Measurements from ENCODE around the gene NAALADL2.

Gene NAALADL2

DNA sequence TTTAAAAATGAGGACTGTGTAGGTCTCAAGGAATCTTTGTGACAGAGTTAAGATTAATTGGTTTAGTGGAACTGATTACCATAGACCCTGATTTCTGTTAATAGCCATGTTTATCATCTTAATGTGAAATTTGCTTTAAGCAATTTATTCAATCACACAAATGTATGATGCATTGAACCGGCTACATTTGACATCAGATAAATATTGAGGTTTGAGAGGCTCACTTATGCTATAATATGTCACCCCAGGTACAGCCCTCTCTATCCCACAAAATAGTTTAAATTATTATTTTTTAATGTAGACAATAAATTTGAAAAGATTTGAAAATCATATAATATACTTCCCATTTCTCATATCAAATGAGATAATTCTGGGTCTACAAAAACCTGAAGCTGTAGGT, 413.3 kb downstream of the NAALADL2 start:
- no peak for DNase-seq

DNA sequence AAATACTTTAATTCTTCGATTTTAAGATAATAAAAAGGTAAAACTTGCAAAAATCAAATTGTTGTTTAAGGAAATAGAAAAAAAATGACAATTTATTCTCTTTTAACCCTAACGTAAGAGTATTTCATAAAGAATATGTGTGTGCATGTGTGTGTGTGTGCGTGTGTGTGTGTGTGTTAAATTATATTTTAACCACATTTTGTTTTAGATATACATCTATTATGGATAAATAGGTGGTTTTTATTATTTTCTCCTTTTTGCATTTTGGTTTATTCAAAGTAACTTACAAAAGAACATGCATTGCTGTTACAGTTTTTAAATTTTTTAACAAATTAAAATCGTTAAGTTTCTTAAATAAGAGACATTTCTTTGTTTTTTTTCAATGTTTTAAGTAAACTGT, 414.4 kb downstream of the NAALADL2 start:
- no peak for DNase-seq

DNA sequence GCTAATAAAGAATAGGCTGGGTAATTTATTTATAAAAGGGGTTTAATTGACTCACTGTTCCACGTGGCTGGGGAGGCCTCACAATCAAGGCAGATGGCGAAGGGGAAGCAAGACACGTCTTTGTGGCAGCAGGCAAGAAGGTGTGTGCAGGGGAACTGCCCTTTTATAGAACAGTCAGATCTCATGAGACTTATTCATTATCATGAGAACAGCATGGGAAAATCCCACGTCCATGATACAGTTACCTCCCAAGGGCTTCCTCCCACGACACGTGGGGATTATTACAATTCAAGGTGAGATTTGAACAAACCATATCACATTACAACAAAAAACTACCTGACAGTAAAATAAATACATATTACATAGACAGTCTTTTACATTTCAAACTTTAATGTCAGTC, 414.9 kb downstream of the NAALADL2 start:
- DNase-seq = no peak

DNA sequence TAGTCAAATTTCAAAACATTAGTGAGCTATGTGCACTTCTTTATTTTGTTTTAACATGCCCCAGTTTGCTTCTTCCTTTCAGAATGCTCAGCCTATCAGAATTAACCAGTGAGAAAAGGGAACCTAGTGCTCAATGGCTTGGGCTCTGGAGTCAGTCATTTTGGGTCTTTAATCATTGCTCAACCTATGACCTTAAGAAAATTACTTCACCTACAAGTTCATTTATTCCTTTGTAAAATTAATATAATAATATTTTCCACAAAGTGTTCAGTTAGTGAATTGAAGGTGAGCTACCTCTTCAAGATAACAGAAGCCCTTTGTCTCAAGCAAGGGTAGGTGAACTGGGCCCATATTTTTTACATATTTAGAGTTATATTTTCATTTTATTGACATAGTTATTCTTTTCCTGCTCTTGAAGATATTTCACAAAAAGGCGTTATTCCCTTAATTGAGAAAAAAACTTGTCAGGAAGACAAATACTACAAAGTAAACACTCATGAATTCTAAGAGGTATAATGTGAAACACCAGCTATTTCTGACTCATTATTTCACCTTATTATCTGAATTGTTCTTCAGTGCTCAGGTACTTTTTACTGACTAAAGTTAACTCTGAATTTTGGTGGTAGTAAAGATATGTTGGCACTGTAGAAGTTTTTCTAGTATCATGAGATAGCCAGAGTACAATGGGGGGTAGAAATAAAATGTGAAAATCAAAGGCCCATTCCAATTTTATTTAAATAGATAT, 415.5 kb downstream of the NAALADL2 start:
- DNase-seq = no peak

DNA sequence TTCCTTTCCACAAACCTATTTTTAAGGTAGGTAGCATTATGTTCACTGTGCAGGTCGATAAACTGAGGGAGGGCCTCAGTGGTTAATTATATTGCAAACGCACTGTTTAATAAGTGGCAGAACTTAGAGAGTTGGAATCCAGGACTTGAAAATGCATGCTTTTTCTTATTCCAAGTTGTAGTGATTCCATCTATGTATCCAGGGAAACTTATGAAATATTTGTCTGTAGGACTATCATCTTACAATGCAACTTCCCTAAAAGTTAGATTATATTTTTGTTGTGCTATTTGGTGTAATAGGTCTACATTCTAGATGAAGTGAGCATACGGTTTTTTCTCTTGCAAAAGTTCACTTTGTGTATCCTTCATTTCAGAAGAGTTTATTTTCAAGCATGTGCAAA, 419.5 kb downstream of the NAALADL2 start:
- no peak for DNase-seq

DNA sequence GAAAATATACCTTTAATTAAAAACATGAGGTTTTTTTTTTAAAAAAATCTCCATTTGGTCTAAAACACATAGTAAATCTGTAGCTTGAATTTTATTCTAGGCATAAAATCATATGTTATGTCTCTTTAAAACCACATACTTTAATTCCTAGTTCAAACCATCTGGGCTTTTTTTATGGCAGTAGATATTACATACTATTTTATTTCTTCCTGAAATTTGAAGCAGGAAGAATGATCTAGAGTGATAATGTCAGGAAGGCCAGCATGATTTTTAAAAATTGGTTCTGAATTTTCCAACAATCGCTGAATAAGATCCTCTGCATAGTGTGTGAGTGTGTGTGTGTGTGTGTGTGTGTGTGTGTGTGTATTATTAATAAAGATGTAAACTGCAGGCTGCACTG, 420.3 kb downstream of the NAALADL2 start:
- DNase-seq = no peak

DNA sequence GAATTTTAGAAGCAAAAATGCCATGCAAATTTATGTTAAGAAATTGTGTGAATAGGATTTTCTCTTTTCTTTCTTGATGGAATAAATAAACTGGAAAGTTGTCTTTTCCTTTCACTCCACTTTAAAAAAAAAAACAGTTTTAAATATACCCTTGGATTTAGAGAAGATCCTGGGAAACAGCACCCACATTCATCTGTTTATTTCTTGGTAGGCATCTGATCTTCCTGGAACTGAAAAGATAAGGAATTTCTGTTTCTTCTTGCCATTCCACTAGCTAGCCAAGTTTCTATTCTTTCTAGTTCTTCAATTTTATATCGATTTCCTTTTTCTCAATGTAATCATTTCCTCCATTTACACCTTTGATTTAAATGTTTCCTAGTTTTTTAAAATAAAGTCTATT, 420.8 kb downstream of the NAALADL2 start:
- DNase-seq = no peak

DNA sequence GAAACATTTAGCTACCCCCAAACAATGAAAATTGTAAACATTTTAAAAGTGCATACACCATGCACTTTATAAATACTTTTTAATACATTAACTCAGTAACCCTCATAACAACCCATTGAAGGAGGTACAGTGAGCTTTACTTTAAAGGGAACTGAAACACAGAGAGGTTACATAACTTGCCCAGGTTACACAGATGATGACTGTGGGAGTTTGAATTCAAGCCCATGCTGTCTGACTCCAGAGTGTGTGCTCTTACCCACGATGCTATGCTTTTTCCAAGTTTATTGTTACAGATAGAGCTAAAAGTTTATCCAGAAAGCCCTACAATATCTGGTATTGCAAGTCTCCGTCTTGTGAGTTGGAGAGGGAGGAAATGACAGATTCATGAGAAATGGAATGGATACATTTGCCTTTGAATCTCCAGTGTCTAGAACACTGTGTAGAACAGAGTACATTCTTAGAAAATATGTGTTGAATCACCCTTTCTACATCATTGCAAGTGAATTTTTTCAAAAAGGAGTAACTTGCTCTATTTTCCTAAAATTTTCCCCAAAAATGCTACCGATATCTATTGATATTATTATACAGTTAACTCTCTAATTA, 428.3 kb downstream of the NAALADL2 start:
- no peak for DNase-seq

DNA sequence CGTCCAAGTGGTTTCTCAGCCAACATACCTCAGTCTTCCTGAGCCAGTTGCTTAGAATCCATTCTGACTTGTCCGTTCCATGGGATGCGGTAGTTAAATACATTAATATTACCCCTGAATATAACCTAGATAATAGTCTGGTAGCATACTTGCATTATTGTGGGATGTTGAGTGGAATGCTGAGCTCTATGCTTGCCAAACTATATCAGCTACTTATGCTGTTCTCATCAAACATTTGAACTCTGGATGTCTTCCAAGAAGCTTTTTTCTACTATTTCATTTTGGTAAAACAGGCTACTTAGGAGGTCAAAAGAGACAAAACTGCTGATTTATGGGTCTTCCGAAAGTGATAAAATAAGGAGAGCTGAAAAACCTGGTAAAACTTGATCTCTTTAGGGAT, 429.5 kb downstream of the NAALADL2 start:
- DNase-seq = no peak

DNA sequence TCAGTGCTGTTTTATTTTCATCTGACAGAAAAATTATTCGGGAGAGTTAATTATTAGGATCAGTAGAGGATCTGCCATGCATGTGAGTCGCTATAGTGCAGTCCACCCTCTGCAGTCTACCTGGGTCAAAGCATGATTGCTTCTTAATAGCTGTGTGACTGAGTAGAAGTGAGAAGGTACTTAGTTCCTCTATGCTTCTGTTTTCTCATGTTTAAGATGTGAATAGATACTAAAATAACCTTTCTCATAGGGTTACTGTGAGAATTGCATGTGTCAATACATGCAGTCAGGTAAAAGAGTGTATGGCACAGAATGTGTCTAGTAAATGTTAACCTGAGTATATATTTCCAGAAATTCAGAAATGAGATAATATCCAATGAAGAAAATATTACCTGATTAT, 435.7 kb downstream of the NAALADL2 start:
- no peak for DNase-seq

DNA sequence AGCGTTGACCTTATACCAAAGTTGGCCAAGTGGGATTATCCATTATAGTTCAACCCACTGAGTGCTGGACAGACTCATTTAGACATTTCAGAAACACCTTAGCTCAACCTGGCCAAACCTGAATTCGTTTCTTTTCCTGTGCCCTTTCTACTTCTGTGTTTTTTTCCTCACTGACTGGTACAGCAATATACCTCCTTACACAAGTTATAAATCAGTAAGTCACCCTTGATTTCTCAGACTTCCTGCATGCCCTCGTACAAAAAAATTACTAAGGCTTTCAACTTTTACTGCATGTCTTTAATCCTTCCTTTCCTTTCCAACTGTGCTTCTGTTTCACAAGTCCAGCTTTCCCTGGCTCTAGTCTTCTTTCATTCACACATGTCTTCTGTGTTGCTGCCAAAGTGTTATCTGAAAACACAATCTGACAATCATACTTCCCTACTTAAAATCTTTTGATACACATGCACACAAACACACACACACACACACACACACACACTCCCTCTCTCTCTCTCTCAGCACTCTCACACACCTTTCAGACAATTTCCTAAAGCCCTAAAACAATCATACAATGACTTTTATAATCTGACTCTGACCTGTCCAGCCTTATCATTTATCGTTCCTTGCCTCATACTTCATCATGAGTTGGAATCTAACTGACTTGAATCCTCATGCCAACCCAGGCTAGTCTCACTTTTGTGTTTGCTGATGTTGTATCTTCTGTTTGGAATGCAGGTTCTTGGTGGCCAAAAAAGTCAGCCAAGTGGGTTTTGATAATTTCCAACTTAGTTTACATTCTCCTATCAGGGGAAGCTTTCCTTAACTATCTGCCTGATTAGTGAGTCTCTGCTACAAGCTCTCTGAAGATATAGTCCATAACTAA, 436.4 kb downstream of the NAALADL2 start:
- no peak for DNase-seq

DNA sequence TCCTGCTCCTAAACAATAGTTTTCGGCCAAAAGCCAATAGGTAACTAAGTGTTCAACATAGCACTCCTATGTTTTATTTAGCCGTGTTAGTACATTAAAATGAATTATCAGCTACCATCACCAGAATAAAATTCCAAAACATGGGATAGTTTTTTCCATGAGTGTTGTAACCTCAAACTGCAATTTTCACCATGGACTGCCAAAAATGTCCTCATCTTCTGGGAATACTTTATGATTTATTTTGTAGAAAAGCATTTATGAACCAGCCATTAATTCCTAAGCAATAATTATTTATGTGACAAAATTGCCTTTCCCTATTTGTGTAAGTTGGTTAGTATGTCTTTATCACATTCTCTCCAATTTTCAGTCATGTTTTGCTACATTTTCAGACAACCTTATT, 438.1 kb downstream of the NAALADL2 start:
- no peak for DNase-seq

DNA sequence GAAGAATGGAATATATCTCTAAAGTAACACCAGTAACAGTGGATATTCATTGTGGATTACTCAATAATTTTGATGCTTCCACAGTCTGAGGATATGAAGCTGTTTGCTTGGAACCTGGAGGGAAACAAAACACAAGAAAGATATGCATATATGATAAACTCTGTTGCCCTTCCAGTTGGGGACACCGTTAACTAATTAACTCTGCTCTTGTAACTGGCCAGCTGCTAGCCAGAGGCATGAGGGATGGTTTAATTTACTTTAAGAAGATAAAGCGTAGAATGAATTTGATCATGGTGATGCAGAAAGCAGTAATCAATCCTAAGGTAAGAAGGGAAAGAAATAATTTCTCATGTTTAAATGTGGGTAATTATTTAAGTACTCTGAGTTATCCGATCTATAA, 442.6 kb downstream of the NAALADL2 start:
- DNase-seq = no peak

DNA sequence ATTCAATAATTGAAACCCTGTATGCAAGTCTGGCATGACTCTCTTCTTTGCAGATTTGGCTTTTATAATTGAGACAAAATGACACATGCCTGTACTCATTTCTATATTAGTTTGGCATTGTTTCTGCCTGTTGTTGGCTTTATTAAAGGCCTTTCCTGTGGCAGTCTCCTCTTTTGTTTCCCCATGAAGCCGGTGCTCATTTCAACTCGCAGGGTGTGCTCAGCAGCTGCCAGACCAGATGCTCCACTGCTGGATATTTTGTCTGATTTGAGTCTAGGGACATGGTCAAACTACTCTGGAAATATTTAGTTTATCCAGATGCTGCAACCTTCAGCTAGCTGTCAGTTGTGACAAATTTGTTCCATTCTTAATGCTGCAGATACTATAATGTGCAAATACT, 445.3 kb downstream of the NAALADL2 start:
- DNase-seq = no peak

DNA sequence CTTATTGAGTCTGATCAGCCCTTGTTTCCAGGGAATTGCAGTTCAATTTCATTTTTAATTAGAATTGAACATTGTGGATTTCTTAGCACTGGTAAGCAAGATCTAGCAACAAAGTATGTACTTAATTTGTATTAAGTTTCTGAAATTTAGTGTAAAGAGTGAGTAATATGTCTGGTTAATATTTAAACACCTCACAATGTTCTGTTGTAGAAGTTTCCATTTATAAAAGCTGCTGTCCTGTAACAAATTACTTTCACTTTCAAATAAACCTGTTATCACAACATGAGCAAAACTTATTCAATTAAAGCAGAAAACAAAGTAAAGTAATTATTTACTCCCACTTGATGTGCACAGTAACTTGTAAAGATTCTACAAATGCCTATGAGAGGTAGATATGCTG, 448.5 kb downstream of the NAALADL2 start:
- no peak for DNase-seq

DNA sequence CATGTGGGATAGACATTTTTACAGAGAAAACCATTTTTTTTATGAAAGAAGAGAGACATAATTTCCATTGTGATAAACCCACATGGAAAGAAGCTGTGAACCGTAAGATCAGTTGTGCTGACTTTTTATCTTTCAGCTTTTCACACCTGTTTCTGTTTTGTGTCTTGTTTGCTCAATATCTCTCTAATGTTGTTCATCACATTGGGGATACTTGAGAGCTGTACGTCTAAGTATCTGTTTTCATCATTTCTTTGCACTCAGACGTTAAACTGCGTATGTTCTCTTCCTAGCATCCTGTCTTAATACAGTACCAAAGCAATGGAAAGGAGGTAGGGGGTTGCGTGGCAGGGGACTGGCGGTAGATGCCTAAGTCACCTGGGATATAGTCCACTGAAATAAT, 449.0 kb downstream of the NAALADL2 start:
- DNase-seq = no peak

DNA sequence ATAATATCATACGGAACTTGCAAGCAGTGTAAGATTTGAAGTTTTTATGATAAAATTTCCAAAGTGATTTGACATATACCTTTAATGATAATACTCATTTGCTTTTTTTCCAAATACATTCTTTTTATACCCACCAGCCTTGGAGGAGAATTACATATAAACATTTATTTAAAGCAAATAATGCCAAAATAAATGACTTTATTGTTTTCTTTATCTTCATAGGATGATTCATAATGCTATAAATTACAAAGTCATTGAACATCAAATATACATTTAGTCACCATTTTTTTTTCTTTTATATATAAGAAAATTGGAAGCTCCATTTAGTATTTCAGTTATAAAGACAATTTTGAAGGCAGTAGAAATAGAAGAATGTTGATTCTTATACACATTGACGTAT, 450.9 kb downstream of the NAALADL2 start:
- DNase-seq = no peak

DNA sequence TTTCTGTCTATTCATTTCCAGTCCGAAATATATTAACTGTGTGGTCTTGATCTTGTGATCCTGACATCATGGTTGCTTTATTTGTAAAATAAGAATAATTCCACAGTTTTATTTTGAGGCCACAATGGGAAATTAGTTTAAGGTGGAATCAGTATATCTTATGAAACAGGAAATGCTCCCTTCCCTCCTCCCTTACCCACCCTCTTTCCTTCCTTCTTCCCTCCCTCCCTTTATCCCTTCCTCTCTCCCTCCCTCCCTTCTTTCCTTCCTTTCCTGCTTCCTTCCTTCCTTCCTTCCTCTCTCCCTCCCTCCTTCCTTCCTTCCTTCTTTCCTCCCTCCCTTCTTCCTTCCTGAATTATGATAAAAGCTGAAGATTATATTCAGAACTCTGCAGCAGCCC, 452.3 kb downstream of the NAALADL2 start:
- no peak for DNase-seq

DNA sequence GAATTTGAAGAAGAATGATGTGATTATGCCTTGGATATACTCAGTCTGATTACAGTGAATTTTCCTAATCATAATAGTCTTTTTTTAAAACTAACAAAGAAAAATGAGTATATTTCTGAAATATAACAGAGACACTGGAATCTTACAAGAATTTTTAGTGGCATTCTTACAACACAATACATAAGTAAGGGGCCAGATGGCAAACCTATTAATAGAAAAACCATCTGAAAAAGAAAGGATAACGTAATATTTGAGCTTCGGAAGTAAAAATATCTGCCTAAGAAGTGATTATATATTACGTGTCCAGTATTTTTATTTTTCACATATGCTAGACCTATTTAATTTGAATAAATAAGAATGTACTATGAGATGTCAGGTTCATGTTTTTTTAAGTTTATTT, 452.8 kb downstream of the NAALADL2 start:
- no peak for DNase-seq

DNA sequence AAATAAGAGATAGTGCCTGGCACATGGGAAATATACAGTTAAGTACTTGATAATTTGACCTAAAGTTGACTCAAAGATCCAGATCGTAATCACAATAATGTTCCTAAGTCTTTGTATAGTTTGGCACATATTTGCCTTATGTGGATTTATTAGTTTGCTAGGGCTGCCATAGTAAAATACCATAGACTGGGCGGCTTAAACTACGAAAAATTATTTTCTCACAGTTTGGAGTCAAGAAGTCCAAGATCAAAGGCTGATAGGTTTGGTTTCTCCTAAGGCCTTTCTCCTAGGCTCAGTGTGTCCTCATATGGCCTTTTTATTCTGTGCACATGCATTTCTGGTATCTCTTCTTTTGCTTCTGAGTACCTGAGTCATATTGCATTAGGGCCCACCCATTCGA, 453.7 kb downstream of the NAALADL2 start:
- no peak for DNase-seq

DNA sequence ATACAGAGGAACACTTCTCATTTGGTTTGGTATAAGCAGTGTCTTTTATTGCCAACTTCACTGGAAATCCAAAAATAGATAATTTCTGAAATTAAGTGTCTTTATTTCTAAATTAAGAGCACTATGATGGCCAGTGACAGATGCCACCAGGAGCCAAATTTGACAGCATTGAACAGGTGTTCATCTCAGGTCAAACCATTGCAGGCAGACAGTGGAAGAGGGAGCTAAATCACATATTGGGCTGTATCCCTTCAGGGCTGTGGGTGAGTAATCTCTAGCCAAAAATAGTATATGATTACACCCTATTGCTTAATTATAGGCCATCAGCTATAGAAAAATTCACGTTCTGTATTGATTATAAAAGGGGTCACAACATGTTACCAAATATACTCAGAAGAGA, 457.7 kb downstream of the NAALADL2 start:
- DNase-seq = no peak

DNA sequence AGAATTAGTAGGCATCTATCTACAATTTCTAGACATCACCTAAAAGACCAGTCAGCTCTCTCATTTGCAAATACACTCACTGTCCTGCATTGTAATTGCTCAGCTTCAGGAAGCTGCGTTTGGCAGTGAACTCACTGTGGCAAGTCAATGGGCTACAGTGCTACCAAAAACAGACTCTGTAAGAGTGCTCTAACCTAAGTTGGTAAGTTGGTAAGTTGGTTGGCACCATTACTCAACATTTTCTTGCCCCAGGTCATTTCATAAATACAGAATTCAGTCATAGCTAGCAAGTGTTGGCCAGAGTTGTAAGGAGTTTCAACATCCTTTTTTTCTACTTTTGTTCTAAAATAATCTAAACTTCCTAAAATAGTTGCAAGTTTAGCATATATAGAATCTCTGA, 466.3 kb downstream of the NAALADL2 start:
- no peak for DNase-seq

DNA sequence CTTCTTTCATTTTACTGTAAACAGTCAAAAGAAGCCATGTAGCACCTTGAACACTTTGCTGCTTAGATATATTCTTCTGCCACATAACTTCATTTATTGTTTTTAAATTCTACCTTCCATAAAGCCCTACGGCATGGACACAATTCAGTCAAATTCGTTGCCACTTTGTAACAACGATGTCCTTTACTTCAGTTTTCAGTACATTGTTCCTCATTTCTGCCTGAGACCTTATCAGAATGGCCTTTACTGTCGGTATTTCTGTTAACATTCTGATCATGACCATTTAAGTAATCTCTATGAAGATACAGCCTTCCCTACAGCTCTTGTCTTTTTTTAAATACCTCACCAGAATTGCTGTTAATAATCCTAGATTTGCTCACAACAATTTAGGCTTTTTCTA, 466.9 kb downstream of the NAALADL2 start:
- no peak for DNase-seq

DNA sequence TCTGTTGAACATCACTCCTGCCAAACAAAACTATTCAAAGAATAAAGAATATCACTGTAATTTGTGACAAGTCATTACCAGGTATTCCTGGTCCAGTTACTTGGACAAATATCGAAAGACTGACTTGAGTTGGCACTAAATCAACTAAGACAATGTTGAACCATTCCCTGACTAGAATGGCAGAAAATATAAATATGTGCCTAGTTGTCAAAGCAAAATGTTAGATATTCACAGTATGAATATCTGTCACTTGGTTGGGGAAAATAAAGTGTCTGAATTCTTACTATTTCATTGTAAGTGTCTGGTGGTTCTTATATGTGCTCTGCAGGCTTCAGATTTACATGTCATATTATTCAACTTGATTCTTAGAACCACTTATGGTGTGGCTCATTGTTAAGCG, 470.2 kb downstream of the NAALADL2 start:
- DNase-seq = no peak

Data from activated naive CD4-positive, alpha-beta T cell (primary cell).